Activated T-cell treated with anti-CD3 and anti-CD28 coated beads, Interleukin-2, amount 50 U/mL, for 4 hours (primary cell): ENCODE data around the gene ITGA5. TPM values are rescaled to one million over a fixed set of nuclear protein-coding genes. Genes with fewer than 3 reads are reported as not detected.

ENCODE experiments used
- ATAC-seq, 2 donors: fragments of 200-7000 bp; cut with Tn5 transposase; one replicate each; pipeline ENCODE4 v1.10.0; 2021
- DNase-seq: peaks from one replicate; pipeline ENCODE4 v3.0.0-alpha.2; 2020
- H3K27me3 Mint-ChIP-seq: one replicate; pipeline ENCODE4 v1.8.0; 2021; ENCODE audit warnings: low read depth, mixed read lengths
- H3K36me3 Mint-ChIP-seq: one replicate; pipeline ENCODE4 v1.8.0; 2022; ENCODE audit warnings: mixed read lengths; ENCODE audit not compliant: insufficient read depth
- H3K4me1 Mint-ChIP-seq: one replicate; pipeline ENCODE4 v1.8.0; 2021; ENCODE audit warnings: low read depth, mixed read lengths
- H3K4me3 Mint-ChIP-seq: one replicate; pipeline ENCODE4 v1.8.0; 2021; ENCODE audit warnings: mild to moderate bottlenecking, moderate library complexity, mixed read lengths
- H3K9me3 Mint-ChIP-seq: one replicate; pipeline ENCODE4 v1.8.0; 2021; ENCODE audit warnings: mixed read lengths
- total RNA-seq, 3 donors: library from RNA; stranded (reverse); gene quantifications; one replicate each; pipeline ENCODE4 v1.2.1, GENCODE V29; 2021

The ITGA5 gene
- total RNA-seq, 3 donors from 2014 or later, result 9.3 to 16.4 (median 12.4) TPM

DNA sequence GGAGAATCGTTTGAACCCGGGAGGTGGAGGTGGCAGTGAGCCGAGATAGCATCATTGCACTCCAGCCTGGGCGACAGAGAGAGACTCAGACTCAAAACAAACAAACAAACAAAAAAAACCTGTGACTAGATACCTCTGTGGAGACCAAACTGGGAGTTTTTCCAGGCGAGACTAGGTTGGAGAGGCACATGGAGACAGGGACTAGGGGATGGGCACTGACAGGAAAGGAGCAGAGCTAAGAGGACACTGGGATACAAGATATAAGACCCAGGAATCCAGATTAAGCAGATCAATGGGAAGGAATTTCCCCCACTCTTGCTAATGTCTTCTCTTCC, 4.7 kb upstream of the ITGA5 start:
- H3K4me3 Mint-ChIP-seq, result no peak overlapping the region
- H3K4me1 Mint-ChIP-seq, result peaks cover 34% of the 10 kb centered on the region
- H3K27me3 Mint-ChIP-seq, result peaks cover 3% of the 10 kb centered on the region
- DNase-seq (no peak), ATAC-seq (no peak)
- no peaks in the 10 kb centered on the region for H3K9me3 Mint-ChIP-seq
- no peaks in the 10 kb centered on the region for H3K36me3 Mint-ChIP-seq

- Mint-ChIP-seq H3K9me3 (no peaks in the 10 kb centered on the region), H3K27me3 (peaks cover 3% of the 10 kb centered on the region), H3K4me3 (no peak overlapping the region), H3K4me1 (peaks cover 35% of the 10 kb centered on the region), H3K36me3 (no peaks in the 10 kb centered on the region)
- no peak for ATAC-seq
- DNase-seq, result no peak
Measured at GRCh38 chr12:54421879-54422250, 2.8 kb upstream of the ITGA5 start.

DNA sequence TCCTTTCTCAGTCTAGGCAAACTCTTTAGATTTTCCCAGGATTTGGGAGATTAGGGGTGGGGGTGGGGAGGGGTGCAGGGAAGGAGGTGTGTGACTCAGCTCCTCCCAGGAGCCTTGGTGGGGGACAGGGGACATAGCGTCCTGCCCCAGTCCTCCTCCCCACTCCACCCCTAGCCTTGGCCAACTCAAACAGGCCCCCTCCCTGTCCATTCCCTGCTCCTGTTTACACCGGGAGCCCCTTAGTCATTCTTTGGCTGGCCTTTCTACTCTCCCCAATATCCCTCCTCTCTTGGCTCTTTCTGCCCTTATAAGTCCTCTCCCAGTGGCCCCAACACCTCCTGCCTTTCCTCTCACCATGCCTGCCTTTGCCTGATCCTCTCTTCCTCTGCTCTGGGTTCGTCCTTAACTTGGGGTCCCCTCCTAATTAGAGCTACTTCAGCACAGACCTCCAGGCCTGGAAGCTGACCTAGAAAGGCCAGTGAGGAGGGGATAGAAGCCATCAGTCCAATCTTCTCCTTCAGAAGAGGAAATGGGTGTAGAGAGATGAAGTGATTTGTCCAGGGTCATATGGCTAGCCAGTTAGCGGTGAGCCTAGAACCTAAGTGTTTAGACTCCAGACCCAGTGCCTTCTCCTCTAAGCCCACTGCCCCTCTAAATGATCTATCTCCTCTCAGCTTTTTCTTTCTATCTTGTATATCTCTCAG, 2.3 kb upstream of the ITGA5 start:
- H3K4me1 Mint-ChIP-seq, result peaks cover 40% of the 10 kb centered on the region
- H3K36me3 Mint-ChIP-seq, result no peaks in the 10 kb centered on the region
- no peak for DNase-seq
- ATAC-seq, result no peak
- peak overlapping the region; percentile 2 for H3K4me3 Mint-ChIP-seq
- no peaks in the 10 kb centered on the region for H3K9me3 Mint-ChIP-seq
- H3K27me3 Mint-ChIP-seq, result peaks cover 3% of the 10 kb centered on the region

GRCh38 chr12:54420766-54421144, 1.7 kb upstream of the ITGA5 start:
- Mint-ChIP-seq H3K4me1 (peaks cover 46% of the 10 kb centered on the region), H3K9me3 (no peaks in the 10 kb centered on the region), H3K4me3 (peak overlapping the region; percentile 67), H3K36me3 (no peaks in the 10 kb centered on the region), H3K27me3 (peaks cover 3% of the 10 kb centered on the region)
- ATAC-seq (no peak), DNase-seq (no peak)

- DNase-seq (no peak), ATAC-seq (peak; percentile 16 to 21)
- Mint-ChIP-seq H3K36me3 (no peaks in the 10 kb centered on the region), H3K4me3 (peak overlapping the region; percentile 92), H3K9me3 (no peaks in the 10 kb centered on the region), H3K4me1 (peaks cover 63% of the 10 kb centered on the region), H3K27me3 (no peaks in the 10 kb centered on the region)
Measured at GRCh38 chr12:54418441-54419087, 502 bp downstream of the ITGA5 start.

DNA sequence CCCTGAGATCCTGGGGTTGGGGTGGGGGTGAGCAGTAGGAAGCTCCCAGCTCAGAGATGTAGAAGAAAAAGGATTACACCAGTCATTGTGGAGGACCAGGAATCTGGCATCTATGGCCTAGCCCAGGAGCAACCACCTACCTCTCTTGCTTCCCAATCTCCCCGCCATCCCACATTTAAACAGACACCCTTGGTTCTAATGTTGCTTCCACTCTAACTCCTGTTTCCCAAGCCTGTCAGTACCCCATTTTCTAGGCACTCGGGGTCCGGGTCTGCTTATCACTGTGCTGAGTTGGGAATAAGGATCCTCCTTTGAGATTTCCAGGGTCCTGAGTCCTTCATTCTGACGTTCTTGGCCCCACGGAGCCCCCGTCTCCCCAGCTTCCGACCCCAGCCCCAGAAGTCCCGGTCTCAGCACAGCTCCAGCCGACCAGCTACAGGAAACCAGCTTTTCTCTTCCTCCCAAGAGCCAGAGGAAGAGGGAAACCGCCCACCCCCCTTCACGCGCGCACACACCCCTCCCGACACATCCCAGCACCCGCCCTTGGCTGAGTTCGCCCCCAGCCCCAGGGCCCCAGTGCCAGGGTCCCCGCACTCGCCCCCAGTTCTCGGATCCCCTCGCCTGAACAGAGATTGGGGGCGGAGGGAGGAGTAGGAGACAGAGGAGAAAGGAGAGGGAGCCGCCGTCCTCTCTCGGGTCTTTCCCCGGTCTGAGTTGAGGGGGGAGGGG, 1.2 kb downstream of the ITGA5 start:
- Mint-ChIP-seq H3K9me3 (no peaks in the 10 kb centered on the region), H3K36me3 (no peaks in the 10 kb centered on the region), H3K4me1 (peaks cover 66% of the 10 kb centered on the region), H3K4me3 (peak overlapping the region; percentile 92), H3K27me3 (no peaks in the 10 kb centered on the region)
- ATAC-seq (peak; percentile 13 to 21), DNase-seq (no peak)

DNA sequence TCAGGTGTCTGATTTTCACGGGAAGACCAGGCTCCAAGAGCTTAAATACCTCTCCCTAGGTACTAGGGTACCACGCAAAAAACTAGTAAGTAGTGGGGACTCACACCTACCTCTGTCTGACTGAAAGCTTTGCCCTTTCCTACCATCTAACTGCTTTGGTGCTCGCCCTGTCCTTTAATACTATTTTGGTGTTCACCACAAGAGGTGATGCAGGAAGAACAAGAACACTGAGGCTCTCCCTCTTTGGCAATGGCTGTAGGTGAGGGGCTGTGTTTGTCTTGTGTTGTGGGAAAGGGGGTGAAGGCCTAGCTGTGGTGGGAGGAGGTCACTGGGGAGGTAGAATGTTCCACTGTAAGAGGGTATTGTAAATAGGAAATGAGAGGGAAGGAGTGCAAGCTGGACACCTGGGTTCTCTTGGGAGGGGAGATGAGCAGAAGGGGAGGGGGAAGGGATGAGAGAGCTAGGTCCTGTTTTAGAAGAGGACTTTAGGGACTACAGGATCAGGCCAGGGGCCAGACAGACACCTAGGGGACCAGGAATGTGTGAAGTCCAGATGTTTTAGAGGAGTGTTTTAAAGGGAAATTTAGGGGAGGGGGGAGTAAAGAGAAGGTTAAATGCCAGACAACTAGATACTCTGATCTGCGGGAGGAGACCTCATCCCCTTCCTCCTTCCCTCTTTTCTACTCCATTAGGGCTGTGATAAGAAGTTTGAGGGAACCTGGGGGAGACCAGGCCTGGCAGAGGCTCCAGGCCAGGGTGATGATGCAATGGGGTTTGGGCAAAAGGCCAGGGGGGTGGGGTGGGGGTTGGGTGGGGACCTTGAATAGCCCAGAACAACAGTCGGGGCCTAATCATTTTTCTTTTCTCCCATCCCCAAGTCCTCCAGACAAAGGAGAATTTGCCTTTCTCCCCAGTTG, 2.1 kb downstream of the ITGA5 start:
- H3K4me1 Mint-ChIP-seq, result peaks cover 74% of the 10 kb centered on the region
- H3K9me3 Mint-ChIP-seq, result no peaks in the 10 kb centered on the region
- no peak for DNase-seq
- ATAC-seq, result no peak
- H3K4me3 Mint-ChIP-seq, result peak overlapping the region; percentile 92
- no peaks in the 10 kb centered on the region for H3K27me3 Mint-ChIP-seq
- H3K36me3 Mint-ChIP-seq, result no peaks in the 10 kb centered on the region

DNA sequence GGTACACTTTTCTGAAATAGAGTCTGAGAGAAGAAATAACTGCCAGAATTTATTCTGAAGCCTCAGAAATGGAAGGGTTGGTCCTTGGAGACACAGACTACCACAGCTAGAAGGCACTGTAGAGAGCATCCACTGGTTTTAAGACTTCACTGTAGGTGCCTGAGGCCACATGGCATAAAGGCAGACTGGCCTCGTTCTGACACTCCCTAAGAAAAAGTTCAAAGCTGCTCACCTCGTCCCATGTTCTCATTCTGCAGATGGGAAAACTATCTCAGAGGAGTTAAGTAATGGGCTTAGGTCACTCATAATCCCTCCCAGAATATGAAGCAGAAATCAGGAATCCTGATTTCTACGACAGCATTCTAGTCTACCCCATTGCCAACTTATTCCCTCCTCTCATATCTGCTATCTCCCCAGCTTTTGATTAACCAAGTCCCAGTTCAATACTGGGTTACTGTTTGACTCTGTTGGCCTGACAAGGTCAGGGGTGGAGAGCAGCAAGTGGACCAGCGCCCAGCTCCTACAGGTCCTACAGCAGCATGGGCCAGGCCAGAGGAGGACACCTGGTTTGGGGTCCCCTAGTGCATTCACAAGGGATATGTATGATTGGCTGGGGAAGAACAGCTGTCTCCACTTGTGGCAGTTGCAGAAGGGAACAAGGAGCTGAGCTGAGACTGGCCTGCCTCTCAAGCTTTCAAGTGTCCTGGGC, 3.7 kb downstream of the ITGA5 start:
- H3K36me3 Mint-ChIP-seq, result peaks cover 2% of the 10 kb centered on the region
- H3K27me3 Mint-ChIP-seq, result no peaks in the 10 kb centered on the region
- no peaks in the 10 kb centered on the region for H3K9me3 Mint-ChIP-seq
- H3K4me1 Mint-ChIP-seq, result peaks cover 77% of the 10 kb centered on the region
- DNase-seq, result no peak
- no peak for ATAC-seq
- H3K4me3 Mint-ChIP-seq, result no peak overlapping the region

DNA sequence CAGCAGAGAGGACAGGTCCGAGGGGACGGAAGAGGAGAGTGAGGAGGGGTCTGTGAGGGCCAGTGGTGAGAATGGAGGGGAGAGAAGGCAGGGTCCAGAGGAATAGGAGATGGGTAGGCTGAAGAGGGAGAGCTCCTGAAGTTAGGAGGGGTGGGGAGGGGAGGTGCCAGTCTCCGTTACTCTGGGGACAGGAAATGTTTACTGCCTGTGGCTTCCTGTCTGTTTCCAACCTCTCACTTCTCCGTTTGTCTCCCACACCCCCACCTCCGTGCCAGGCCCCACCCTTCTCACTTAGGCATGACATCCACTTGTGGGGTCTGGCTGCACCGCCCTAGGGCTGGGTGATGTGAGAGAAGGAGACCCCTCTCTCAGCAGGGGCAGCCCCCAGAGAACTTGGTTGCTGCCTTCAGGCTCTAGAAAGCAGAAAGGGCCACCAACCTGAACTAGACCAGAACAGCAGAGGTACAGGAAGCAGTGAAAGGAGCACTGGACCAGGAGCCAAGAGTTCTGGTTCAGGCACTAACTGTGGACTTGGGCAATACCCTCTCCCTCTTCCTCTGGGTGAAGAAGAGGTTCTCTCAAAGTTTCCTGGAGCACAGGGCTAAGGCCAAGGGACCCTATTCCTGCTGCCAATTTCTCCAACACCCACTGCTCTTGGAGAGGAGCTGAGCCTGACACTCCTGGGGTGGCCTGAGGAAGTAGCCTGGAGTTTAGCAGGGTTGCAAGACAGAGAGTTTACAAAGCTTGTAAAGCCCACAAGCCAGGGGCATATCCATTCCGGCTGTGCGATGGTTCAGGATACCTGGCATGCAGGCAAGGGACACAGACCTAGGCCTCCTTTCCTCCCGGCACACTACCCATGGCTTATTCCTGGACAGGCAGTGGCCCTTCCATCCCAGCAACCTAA, 5.5 kb downstream of the ITGA5 start:
- Mint-ChIP-seq H3K4me3 (peak overlapping the region; percentile 77), H3K27me3 (no peaks in the 10 kb centered on the region), H3K9me3 (no peaks in the 10 kb centered on the region), H3K36me3 (peaks cover 4% of the 10 kb centered on the region), H3K4me1 (peaks cover 73% of the 10 kb centered on the region)
- DNase-seq (peak; percentile 63), ATAC-seq (peak; percentile 58 to 59)

DNA sequence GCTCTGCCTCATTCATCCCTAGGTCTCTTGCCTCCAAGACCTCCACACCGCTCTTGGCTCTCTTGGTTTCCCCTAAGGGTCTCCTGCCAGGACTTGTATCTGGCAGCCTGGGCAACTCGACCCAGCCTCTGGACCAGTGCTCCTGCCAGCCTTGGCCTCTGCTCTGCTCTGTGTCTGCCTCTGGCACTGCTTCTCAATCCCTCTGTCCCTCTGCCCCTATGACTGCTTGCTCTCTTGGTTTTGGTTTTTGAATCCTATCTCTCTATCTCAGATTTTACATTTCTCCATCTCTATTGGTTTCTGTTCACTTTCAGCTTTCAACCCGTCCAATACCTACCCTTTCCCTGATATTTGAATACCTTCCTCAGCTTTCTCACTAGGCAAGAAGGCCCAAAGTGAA, 6.3 kb downstream of the ITGA5 start:
- no peaks in the 10 kb centered on the region for H3K27me3 Mint-ChIP-seq
- peaks cover 74% of the 10 kb centered on the region for H3K4me1 Mint-ChIP-seq
- DNase-seq (no peak), ATAC-seq (peak; percentile 26 to 39)
- no peaks in the 10 kb centered on the region for H3K9me3 Mint-ChIP-seq
- H3K4me3 Mint-ChIP-seq, result peak overlapping the region; percentile 77
- H3K36me3 Mint-ChIP-seq, result peaks cover 4% of the 10 kb centered on the region

DNA sequence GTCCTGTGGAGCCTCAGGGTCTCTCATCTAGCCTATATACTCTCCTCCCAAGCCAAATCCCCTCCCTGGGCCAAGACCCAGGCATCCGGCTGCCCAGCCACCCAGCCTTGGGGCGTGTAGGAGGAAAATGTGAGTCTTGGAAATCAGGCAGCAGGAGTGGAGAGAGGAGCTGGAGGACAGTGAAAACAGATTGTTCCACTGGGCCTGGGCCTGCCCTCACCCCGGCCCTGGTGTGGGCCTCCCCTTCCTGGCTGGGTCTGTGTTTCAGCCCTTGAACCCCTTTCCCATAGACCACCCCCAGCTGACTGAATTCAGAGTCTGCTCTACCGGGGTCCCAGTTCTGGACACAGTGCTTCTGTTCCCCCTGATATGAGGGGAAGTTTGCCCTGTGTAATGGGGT, 6.7 kb downstream of the ITGA5 start:
- peaks cover 71% of the 10 kb centered on the region for H3K4me1 Mint-ChIP-seq
- peaks cover 5% of the 10 kb centered on the region for H3K36me3 Mint-ChIP-seq
- no peaks in the 10 kb centered on the region for H3K27me3 Mint-ChIP-seq
- H3K4me3 Mint-ChIP-seq, result peak overlapping the region; percentile 77
- DNase-seq (no peak), ATAC-seq (no peak)
- H3K9me3 Mint-ChIP-seq, result no peaks in the 10 kb centered on the region

DNA sequence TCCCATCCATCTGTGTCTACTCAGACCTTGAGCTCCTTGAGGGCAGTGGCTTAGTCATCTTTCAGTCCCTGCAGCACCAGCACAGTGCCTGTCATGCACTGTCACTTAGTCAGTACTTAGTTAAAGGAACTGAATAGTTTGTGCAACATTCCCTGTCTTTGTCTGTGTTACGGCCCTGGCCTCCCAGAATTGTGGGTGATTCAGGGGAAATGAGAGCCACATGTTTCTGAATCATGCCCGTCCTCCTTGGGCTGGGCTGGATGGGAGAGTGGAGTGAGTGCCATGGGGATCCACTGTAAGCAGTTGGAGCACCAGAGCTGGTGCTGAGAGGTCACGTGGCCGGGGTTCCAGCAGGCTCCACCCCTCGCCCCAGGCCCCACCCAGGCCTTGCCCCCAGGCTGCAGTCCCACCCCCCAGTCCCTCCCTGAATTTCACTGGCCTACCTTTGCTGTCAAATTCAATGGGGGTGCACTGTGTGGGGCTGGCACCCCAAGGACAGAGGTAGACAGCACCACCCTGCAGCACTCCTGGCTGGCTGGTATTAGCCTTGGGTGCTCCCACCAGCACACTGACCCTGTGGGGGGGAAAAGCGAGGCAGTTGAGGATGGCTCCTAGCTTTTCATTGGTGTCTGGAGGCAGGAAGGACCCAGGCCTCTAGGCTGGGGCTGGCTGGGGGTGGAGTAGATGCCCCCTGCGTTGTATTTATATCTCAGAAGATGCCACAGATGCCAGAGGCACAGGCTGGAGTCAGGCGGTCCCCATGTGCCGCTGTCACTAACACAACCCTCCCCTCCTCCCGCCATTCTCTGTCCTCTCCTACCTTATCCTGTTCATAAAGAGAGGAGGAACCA, 7.5 kb downstream of the ITGA5 start:
- peak; percentile 79 to 84 for ATAC-seq
- Mint-ChIP-seq H3K9me3 (no peaks in the 10 kb centered on the region), H3K4me3 (peak overlapping the region; percentile 46), H3K36me3 (peaks cover 12% of the 10 kb centered on the region), H3K27me3 (no peaks in the 10 kb centered on the region), H3K4me1 (peaks cover 72% of the 10 kb centered on the region)
- DNase-seq, result peak; percentile 37
